Smooth muscle cell (in vitro differentiated cells): ENCODE results near the gene CCR6. TPM values are rescaled to one million over a fixed set of nuclear protein-coding genes. Genes with fewer than 3 reads are reported as not detected.

Experiments
- DNase-seq: peaks from one replicate; lab custom pipeline; 2025; ENCODE audit not compliant: unreplicated experiment; lab: John Stamatoyannopoulos, UW
- H2AFZ ChIP-seq: fragments of 200-600 bp; sonication (generic); 2 replicates; pipeline ENCODE4 v1.6.0; 2016; ENCODE audit warnings: antibody characterized with exemption, low read depth, mild to moderate bottlenecking
- H3F3A ChIP-seq: fragments of 200-600 bp; sonication (generic); 2 replicates; pipeline ENCODE4 v1.6.0; 2017; ENCODE audit warnings: antibody characterized with exemption, low read depth
- H3K27ac ChIP-seq: fragments of 200-600 bp; sonication (generic); 2 replicates; pipeline ENCODE4 v1.5.1; 2016; ENCODE audit warnings: low read depth, mild to moderate bottlenecking
- H3K27me3 ChIP-seq: fragments of 200-600 bp; sonication (generic); 2 replicates; pipeline ENCODE4 v1.6.1; 2016; ENCODE audit warnings: low read depth, mild to moderate bottlenecking
- H3K36me3 ChIP-seq: fragments of 200-600 bp; sonication (generic); 2 replicates; pipeline ENCODE4 v1.5.1; 2016; ENCODE audit warnings: low read depth
- H3K4me1 ChIP-seq: fragments of 200-600 bp; sonication (generic); 2 replicates; pipeline ENCODE4 v1.5.1; 2016; ENCODE audit warnings: low read depth
- H3K4me2 ChIP-seq: fragments of 200-600 bp; sonication (generic); 2 replicates; pipeline ENCODE4 v1.6.0; 2016; ENCODE audit warnings: mild to moderate bottlenecking
- H3K4me3 ChIP-seq: fragments of 200-600 bp; sonication (generic); 2 replicates; pipeline ENCODE4 v1.5.1; 2016; ENCODE audit warnings: mild to moderate bottlenecking
- H3K79me2 ChIP-seq: fragments of 200-600 bp; sonication (generic); 2 replicates; pipeline ENCODE4 v1.6.0; 2016; ENCODE audit warnings: low read depth, mild to moderate bottlenecking
- H3K9ac ChIP-seq: fragments of 200-600 bp; sonication (generic); 2 replicates; pipeline ENCODE4 v1.6.0; 2016; ENCODE audit warnings: low read depth
- H3K9me3 ChIP-seq: fragments of 200-600 bp; sonication (generic); replicated peaks from 2 replicates; pipeline ENCODE4 v1.5.1; 2016; ENCODE audit warnings: low read depth
- H4K20me1 ChIP-seq: fragments of 200-600 bp; sonication (generic); 2 replicates; pipeline ENCODE4 v1.6.0; 2016; ENCODE audit warnings: low read depth
- WGBS: methylation state at CpG from one replicate; pipeline ENCODE4 v1.1.7; 2016; ENCODE audit warnings: low lambda C conversion rate; 5-methylcytosine and 5-hydroxymethylcytosine counted together
- polyA plus RNA-seq: library from polyadenylated mRNA; unstranded; fragments of >200 nt; fragmentation: Nextera tagmentation; extraction: Ambion mirVana; gene quantifications from 2 replicates; pipeline ENCODE4 v1.2.1, GENCODE V29; 2016
- total RNA-seq: library from RNA; depleted of rRNA; stranded (reverse); fragments of >200 nt; gene quantifications from 2 replicates; pipeline ENCODE4 v1.2.3, GENCODE V29; 2014
- TF ChIP-seq, protein P1 (sequence below): fragments of 200-600 bp; sonication (generic); IDR thresholded peaks from 2 replicates; pipeline ENCODE4 v1.5.1; 2017; ENCODE audit warnings: borderline replicate concordance, mild to moderate bottlenecking, antibody characterized with exemption; ENCODE audit not compliant: insufficient read depth, poor library complexity, severe bottlenecking

The CCR6 gene
- total and polyA plus RNA-seq, 2 experiments from 2014 or later: not detected

GRCh38 chr6:167116838-167117228 lies 6.1 kb upstream of the CCR6 start:
- no peaks in the 10 kb centered on the region for H3K9me3 ChIP-seq
- DNase-seq: no peak

GRCh38 chr6:167118006-167118405 lies 4.9 kb upstream of the CCR6 start:
- no peak for DNase-seq
- no peaks in the 10 kb centered on the region for H3K36me3 ChIP-seq
- peaks cover 6% of the 10 kb centered on the region for H3K4me1 ChIP-seq
- H3K27me3 ChIP-seq: peaks cover 6% of the 10 kb centered on the region
- no peak overlapping the region for H3K4me2 ChIP-seq
- no peak overlapping the region for H3K27ac ChIP-seq
- H3K9ac ChIP-seq: no peak overlapping the region
- H3K9me3 ChIP-seq: no peaks in the 10 kb centered on the region
- H2AFZ ChIP-seq: no peak overlapping the region
- H3K79me2 ChIP-seq: no peaks in the 10 kb centered on the region
- H3F3A ChIP-seq: no peaks in the 10 kb centered on the region
- no peak overlapping the region for H3K4me3 ChIP-seq
- TF ChIP-seq, protein P1, sequence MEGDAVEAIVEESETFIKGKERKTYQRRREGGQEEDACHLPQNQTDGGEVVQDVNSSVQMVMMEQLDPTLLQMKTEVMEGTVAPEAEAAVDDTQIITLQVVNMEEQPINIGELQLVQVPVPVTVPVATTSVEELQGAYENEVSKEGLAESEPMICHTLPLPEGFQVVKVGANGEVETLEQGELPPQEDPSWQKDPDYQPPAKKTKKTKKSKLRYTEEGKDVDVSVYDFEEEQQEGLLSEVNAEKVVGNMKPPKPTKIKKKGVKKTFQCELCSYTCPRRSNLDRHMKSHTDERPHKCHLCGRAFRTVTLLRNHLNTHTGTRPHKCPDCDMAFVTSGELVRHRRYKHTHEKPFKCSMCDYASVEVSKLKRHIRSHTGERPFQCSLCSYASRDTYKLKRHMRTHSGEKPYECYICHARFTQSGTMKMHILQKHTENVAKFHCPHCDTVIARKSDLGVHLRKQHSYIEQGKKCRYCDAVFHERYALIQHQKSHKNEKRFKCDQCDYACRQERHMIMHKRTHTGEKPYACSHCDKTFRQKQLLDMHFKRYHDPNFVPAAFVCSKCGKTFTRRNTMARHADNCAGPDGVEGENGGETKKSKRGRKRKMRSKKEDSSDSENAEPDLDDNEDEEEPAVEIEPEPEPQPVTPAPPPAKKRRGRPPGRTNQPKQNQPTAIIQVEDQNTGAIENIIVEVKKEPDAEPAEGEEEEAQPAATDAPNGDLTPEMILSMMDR: no peak
- H4K20me1 ChIP-seq: no peaks in the 10 kb centered on the region
- 60% methylated on average over 7 of the region's 7 CpGs for WGBS

More at GRCh38 chr6:167116838-167117228, 6.1 kb upstream of the CCR6 start:
- H3K27ac ChIP-seq: no peak overlapping the region
- TF ChIP-seq, protein P1: no peak
- no peak overlapping the region for H3K9ac ChIP-seq
- no peak overlapping the region for H3K4me3 ChIP-seq
- no peaks in the 10 kb centered on the region for H3K79me2 ChIP-seq
- H3K27me3 ChIP-seq: peaks cover 7% of the 10 kb centered on the region
- H3K36me3 ChIP-seq: no peaks in the 10 kb centered on the region
- H3K4me2 ChIP-seq: no peak overlapping the region
- no peaks in the 10 kb centered on the region for H4K20me1 ChIP-seq
- H3F3A ChIP-seq: no peaks in the 10 kb centered on the region
- 80% methylated on average over 14 of the region's 14 CpGs for WGBS
- peaks cover 6% of the 10 kb centered on the region for H3K4me1 ChIP-seq
- no peak overlapping the region for H2AFZ ChIP-seq

GRCh38 chr6:167118839-167119238 lies 4.1 kb upstream of the CCR6 start:
- DNase-seq: no peak
- no peaks in the 10 kb centered on the region for H3K36me3 ChIP-seq
- no peaks in the 10 kb centered on the region for H3F3A ChIP-seq
- H3K4me2 ChIP-seq: no peak overlapping the region
- WGBS: 96% methylated on average over 12 of the region's 12 CpGs
- H3K79me2 ChIP-seq: no peaks in the 10 kb centered on the region
- TF ChIP-seq, protein P1: no peak
- peaks cover 6% of the 10 kb centered on the region for H3K27me3 ChIP-seq
- no peak overlapping the region for H3K27ac ChIP-seq
- H3K4me1 ChIP-seq: peaks cover 6% of the 10 kb centered on the region
- H3K9me3 ChIP-seq: no peaks in the 10 kb centered on the region
- no peak overlapping the region for H2AFZ ChIP-seq
- no peaks in the 10 kb centered on the region for H4K20me1 ChIP-seq
- no peak overlapping the region for H3K4me3 ChIP-seq
- no peak overlapping the region for H3K9ac ChIP-seq
